Measurements from ENCODE around the gene IQGAP3. TPM values are rescaled to one million over a fixed set of nuclear protein-coding genes. Genes with fewer than 3 reads are reported as not detected.
"Not testable (repeated sequence)": the region's sequence is repeated elsewhere in the genome, so short reads cannot be mapped to it uniquely, and the experiment has no call there.

The IQGAP3 gene
- total RNA-seq, 2 donors from 2014 or later = 2.2 to 3.5 TPM

DNA sequence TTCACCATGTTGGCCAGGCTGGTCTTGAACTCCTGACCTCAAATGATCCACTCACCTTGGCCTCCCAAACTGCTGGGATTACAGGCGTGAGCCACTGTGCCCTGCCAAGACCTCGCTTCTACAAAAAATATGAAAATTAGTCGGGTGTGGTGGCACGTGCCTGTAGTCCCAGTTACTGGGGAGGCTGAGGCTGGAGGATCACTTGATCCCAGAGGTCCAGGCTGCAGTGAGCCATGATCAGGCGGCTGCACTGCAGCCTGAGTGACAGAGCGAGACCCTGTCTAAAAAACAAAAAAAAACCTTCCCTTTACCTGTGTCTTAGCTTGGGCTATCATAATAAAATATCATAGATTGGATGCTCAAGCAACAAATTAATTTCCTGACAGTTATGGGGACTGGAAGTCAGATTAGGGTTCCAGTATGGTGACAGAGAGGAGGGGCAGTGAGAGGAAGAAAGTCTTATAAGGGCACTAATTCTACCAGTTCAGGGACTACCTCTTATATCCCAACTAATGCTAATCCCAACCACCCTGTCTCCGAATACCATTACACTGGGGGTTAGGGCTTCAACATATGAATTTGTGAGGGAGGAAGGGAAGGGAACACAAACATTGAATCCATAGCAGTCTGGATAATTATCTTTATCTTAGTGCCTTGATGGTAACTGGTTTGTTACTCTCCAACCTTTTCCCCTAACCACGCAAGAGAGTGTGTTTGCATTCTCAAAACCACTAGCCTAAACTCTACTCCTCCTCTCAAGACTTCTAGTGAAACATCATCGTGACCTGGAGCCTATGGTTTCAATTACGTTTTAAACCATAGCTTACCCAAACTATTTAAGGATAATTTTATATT is 18.2 kb upstream of the IQGAP3 start:
- TF ChIP-seq, protein P1, sequence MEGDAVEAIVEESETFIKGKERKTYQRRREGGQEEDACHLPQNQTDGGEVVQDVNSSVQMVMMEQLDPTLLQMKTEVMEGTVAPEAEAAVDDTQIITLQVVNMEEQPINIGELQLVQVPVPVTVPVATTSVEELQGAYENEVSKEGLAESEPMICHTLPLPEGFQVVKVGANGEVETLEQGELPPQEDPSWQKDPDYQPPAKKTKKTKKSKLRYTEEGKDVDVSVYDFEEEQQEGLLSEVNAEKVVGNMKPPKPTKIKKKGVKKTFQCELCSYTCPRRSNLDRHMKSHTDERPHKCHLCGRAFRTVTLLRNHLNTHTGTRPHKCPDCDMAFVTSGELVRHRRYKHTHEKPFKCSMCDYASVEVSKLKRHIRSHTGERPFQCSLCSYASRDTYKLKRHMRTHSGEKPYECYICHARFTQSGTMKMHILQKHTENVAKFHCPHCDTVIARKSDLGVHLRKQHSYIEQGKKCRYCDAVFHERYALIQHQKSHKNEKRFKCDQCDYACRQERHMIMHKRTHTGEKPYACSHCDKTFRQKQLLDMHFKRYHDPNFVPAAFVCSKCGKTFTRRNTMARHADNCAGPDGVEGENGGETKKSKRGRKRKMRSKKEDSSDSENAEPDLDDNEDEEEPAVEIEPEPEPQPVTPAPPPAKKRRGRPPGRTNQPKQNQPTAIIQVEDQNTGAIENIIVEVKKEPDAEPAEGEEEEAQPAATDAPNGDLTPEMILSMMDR (IDR thresholded peaks at IDR 0.05) = no peak
- Histone ChIP-seq H3K27me3 (replicated peaks; ENCODE audit: insufficient read depth) (no peaks in the 10 kb centered on the region), H3K4me1 (ENCODE audit: control insufficient read depth in 1 of 2, low read depth in 2 of 2) (peaks cover 4 to 15% of the 10 kb centered on the region in 2 donors), H3K36me3 (no peaks in the 10 kb centered on the region), H3K27ac (peak overlapping the region; percentile 37 to 86), H3K4me3 (peak overlapping the region; percentile 90), H3K9me3 (no peaks in the 10 kb centered on the region)
- no peak for DNase-seq (ENCODE audit: low spot score)
- no peak for ATAC-seq (ENCODE audit: insufficient number of reproducible peaks, low FRiP score, low read depth)

DNA sequence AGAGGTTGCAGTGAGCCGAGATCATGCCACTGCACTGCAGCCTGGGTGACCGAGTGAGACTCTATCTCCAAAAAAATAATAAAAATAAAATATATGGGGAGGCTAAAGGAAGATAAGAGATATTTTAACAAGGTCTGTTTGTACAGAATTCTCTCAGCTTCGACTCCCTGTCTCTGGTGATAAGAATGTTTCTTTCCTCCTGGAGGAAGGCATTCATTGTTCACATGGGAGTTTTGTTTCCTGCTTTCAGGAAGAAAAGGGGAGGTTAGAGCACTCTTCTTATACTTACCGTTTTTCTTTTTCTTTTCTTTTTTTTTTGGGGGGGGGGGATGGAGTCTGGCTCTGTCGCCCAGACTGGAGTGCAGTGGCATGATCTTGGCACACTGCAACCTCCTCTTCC is 17.2 kb upstream of the IQGAP3 start:
- H3K9me3 ChIP-seq = no peaks in the 10 kb centered on the region
- no peaks in the 10 kb centered on the region for H3K27me3 ChIP-seq (replicated peaks; ENCODE audit: insufficient read depth)
- no peak overlapping the region for H3K27ac ChIP-seq
- no peak for ATAC-seq (ENCODE audit: insufficient number of reproducible peaks, low FRiP score, low read depth)
- TF ChIP-seq, protein P1 (IDR thresholded peaks at IDR 0.05) = no peak
- no peak for DNase-seq (ENCODE audit: low spot score)
- H3K4me3 ChIP-seq = no peak overlapping the region
- H3K36me3 ChIP-seq = no peaks in the 10 kb centered on the region
- H3K4me1 ChIP-seq (ENCODE audit: control insufficient read depth in 1 of 2, low read depth in 2 of 2) = peaks cover 4 to 15% of the 10 kb centered on the region in 2 donors

DNA sequence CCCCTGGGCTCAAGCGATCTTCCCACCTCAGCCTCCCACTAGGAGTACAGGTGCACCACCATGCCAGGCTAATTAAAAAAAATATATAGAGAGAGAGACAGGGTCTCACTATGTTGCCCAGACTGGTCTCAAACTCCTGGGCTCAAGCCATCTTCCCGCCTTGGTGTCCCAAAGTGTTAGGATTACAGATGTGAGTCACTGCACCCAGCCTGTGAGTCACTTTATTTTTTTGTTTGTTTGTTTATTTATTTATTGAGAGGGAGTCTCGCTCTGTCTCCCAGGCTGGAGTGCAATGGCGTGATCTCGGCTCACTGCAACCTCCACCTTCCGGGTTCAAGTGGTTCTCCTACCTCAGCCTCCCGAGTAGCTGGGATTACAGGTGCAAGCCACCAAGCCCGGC is 15.6 kb upstream of the IQGAP3 start:
- H3K27ac ChIP-seq; H3K9me3 ChIP-seq; H3K36me3 ChIP-seq; DNase-seq (ENCODE audit: low spot score); ATAC-seq (ENCODE audit: insufficient number of reproducible peaks, low FRiP score, low read depth); H3K27me3 ChIP-seq (replicated peaks; ENCODE audit: insufficient read depth); H3K4me3 ChIP-seq: not testable (repeated sequence)
- H3K4me1 ChIP-seq (ENCODE audit: control insufficient read depth in 1 of 2, low read depth in 2 of 2) = peaks cover 4 to 15% of the 10 kb centered on the region in 2 donors

DNA sequence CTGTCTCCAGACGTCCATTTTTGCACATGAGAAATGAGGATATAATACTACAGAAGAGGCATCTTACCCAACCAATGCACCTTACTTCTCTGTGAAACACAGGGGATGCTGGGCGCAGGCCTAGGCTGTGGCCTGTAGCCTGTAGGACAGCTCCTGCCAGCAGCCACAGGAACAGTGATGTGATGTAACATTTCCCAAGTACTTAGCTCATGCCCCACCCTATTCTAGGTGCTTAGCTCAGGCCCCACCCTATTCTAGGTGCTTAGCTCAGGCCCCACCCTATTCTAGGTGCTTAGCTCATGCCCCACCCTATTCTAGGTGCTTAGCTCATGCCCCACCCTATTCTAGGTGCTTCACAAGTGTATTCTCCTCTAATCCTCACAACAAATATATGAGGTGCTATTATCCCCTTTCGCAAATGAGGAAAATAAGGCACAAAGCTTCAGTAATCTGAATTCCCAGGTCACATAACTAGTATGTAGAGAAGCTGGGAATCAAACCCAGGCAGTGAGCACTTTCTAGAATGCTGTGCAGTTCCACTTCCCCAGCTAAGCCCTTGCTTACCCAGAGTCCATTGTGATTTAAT is 14.6 kb upstream of the IQGAP3 start:
- H3K9me3 ChIP-seq = no peaks in the 10 kb centered on the region
- H3K4me1 ChIP-seq (ENCODE audit: control insufficient read depth in 1 of 2, low read depth in 2 of 2) = peaks cover 0 to 7% of the 10 kb centered on the region in 2 donors
- no peaks in the 10 kb centered on the region for H3K36me3 ChIP-seq
- H3K27me3 ChIP-seq (replicated peaks; ENCODE audit: insufficient read depth) = no peaks in the 10 kb centered on the region
- ATAC-seq (ENCODE audit: insufficient number of reproducible peaks, low FRiP score, low read depth) (no peak), DNase-seq (ENCODE audit: low spot score) (no peak)
- H3K4me3 ChIP-seq = no peak overlapping the region
- no peak overlapping the region for H3K27ac ChIP-seq
- TF ChIP-seq, protein P1 (IDR thresholded peaks at IDR 0.05) = no peak

DNA sequence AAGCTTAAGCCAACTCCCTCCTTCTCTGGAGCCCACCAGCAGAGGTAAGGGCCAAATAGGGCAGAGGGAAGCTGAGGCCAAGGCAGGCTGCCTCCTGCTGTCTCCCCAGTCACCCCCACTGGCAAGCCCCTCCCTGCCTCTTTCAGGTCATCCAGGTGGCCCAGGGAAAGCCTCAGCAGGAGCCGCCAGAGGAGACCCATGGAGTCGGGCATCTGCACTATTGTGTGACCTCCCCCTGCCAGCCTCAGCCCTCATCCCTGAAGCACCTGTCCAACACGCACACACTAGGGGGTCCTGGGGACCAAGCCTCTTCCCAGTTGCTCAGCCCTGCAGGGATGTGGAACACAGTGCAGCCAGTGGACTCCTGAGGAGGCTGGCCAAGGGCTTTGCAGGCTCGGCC is 14.0 kb upstream of the IQGAP3 start:
- Histone ChIP-seq H3K9me3 (no peaks in the 10 kb centered on the region), H3K27ac (no peak overlapping the region), H3K4me1 (ENCODE audit: control insufficient read depth in 1 of 2, low read depth in 2 of 2) (peaks cover 0 to 5% of the 10 kb centered on the region in 2 donors), H3K36me3 (no peaks in the 10 kb centered on the region), H3K4me3 (no peak overlapping the region), H3K27me3 (replicated peaks; ENCODE audit: insufficient read depth) (no peaks in the 10 kb centered on the region)
- ATAC-seq (ENCODE audit: insufficient number of reproducible peaks, low FRiP score, low read depth) (no peak), DNase-seq (ENCODE audit: low spot score) (no peak)
- TF ChIP-seq, protein P1 (IDR thresholded peaks at IDR 0.05) = no peak
